ENCODE measurements around the gene ZRANB2.

ZRANB2 gene

GRCh38 chr1:71080739-71081696 lies at the start of gene ZRANB2:
TSS of gene ZRANB2 (minus strand) at chr1:71081035. CDS start at chr1:71080995, 40 bp downstream.
- DNase-seq = peak; percentile 89 to 91

GRCh38 chr1:71128060-71128459 lies 47.2 kb upstream of the ZRANB2 start:
- no peak for DNase-seq

GRCh38 chr1:71118086-71118485 lies 37.3 kb upstream of the ZRANB2 start:
- no peak for DNase-seq

DNA sequence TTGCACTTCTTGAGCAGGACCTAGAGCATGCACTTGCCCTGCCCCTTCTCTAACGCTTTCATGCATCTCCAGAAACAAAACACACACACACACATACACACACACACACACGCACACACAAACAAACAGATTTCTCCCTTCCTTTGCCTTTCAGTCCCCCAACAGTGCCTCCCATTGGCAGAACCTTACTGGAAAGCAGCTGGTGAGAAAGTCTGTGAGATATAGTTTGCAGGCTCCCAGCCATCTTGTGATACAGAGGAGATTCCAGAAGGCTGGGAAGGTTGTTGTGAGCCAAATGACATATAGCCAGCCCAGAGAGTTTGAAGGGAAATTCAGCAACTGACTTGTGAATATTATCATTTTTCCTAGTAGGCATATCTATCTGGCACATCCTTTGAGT lies 35.9 kb upstream of the ZRANB2 start:
- no peak for DNase-seq

DNA sequence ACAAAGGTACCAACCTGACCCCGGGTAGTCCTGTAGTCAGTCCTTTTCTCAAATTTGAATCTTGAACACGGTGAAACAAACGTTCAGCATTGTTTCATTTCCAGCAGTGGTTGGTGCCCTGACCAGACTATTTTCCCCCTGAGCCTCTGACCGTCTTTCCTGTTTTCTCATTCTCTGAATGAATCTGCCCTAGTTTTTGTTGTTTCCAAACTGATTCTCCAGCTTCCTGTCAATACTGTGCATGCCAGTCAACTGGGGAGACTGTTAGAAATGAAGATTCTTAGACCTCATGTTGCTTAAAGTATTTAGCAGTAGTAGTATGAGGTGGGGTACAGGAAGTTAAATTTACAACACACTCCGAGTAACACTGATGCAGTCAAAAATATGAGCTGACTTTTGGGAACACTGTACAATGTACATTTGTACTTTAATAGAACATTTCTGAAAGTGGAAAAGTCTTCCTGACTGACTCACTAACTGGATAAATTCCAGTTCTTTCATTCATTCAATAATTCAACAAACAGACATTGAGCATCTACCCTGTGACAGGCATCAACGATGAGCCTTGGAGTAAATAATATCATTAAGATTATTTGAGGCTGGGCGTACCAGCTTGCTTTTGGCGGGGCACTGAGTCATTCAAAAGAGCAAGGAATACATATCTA lies 26.0 kb upstream of the ZRANB2 start:
- DNase-seq = no peak

- no peak for DNase-seq
Measured at GRCh38 chr1:71104417-71104816, 23.6 kb upstream of the ZRANB2 start.

DNA sequence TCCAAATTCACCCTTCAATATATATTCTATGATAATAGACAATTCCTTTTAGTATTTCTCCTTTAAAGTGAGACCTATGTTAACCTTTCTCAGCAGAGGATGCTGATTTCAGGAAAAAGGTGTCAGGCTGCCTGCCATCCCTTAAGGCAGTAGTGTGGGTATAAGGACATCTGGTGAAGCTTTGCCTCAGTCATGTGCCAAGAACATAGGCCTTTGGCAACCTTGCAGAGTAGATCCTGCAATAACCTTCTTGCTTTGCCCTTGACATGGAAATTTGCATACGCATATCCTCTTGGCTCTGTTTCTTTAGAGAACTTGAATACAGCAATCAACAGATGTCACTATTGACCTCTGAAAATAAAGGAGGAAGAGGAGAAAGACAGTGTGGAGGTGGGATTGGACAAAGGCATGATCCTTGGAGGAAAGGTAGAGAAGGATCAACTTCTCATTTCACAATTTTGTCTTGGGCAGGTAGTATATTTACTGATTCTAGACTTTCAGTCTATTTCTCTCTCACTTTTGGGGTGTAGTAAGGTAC lies 21.1 kb upstream of the ZRANB2 start:
- no peak for DNase-seq

- no peak for DNase-seq
Measured at GRCh38 chr1:71097428-71097827, 16.6 kb upstream of the ZRANB2 start.

DNA sequence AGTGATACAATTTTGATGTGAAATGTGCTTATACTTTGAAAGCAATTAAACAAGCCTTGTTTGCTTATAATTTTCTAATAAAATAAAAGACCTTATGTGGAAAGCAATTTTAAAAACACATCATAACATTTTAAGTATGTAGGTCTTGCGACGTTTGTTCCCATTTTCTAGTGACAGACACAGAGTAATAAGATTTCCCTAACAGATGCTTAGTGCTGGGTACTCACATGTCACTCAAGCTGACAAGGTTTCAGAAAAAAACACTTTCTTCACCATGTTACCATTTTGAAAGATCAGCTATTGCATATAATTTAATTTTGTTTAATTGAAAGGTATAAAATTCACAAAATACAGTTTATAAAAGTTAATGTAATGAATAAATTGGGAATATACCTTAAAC lies 14.1 kb upstream of the ZRANB2 start:
- DNase-seq = no peak

DNA sequence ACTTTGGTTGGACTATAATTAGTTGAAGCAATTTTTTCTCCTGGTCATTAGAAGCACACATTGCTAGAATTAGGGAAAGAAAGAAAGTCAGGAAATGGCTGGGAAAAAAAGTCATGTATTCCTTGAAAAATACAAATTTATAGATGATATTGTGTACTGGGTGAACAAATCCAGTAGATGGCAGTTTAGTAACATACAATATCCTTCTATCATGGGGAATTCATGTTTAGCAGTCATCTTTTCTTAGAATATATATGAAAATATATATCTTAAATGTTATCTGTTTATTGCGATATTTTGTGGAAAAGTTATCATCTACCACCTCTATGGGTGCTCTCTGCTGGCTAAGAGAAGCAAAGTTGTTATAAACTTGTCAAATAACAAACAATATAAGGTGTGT lies 13.1 kb upstream of the ZRANB2 start:
- no peak for DNase-seq

GRCh38 chr1:71089536-71090270 lies 8.9 kb upstream of the ZRANB2 start:
- DNase-seq = no peak

- DNase-seq = no peak
Measured at GRCh38 chr1:71088645-71089287, 7.9 kb upstream of the ZRANB2 start.

DNA sequence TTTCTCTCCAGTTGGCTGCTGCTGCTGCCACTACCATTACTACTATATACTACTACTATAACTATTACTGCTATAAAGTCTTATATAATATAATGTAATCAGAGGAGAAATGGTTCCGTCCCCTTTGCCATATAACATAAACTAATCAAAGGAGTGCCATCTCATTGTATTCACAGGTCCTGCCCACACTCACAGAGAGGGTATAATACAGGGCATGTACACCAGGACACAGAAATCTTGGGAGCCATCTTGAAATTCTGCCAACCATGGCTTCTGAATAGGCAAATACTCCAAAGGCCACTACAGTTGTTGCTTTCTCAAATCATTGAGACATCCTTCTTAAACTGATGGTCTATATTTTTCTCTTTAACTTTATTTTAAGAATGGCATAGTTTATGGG lies 6.9 kb upstream of the ZRANB2 start:
- DNase-seq = no peak

GRCh38 chr1:71087060-71087459 lies 6.2 kb upstream of the ZRANB2 start:
- no peak for DNase-seq

- no peak for DNase-seq
Measured at GRCh38 chr1:71086331-71086730, 5.5 kb upstream of the ZRANB2 start.

DNA sequence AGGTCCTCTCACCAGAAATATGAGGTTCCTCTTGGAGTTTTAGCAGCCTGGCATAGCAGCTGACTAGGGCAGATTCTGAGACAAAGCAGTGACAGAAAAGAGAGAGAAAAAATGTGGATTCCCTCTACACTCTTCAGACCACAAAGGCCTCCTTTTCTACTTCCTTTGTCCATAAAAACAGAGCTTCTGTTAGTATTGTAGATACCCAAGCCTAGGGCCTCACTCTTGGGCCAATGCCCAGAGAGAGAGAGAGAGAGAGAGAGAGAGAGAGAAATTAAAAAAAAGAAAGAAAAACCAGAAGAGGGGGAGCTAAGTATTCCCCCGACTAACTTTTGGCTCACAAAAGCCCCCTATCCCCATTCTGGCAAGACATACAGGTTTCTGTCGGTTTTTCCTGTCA lies 2.4 kb upstream of the ZRANB2 start:
- DNase-seq = no peak

DNA sequence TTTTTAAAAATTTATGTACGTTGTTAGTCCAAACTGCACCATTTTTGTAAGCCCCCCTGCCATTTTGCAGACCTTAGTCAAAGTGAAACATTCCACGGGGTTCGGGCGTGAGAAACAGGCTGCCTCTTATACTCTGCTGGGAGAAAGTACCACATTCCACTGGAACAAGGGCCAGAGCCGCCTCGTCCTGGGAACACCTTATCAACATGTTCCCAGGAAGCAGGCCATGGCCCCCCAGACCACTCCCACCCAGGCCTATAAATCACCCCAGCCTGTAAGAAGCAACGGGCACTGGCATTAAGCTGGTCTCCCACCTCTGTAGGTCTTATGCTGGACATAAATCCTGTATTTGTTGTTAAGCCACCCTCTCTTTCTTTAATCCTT lies 854 bp upstream of the ZRANB2 start:
- peak in 1 of 2 experiments; percentile 23 for DNase-seq

- DNase-seq = no peak
Measured at GRCh38 chr1:71080230-71080738, 551 bp downstream of the ZRANB2 start.

DNA sequence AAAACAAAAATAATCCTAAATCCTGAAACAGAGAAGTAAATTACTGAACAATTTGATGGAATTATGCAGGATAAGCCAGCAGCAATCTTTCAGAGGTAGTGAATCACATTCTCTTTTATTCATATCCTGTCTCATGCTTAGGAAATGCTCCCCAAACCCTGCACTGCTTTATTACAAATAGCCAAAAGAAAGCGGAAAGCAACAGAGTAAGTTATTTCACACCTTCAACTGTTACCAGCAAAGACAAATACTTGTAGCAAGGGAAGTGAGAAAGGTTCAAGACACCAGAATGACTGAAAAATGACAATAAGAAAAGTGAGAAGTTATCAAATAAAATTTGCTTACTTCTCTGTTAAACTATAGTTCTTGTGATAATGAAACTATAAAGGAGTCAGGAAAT lies 6.2 kb downstream of the ZRANB2 start:
- DNase-seq = no peak

DNA sequence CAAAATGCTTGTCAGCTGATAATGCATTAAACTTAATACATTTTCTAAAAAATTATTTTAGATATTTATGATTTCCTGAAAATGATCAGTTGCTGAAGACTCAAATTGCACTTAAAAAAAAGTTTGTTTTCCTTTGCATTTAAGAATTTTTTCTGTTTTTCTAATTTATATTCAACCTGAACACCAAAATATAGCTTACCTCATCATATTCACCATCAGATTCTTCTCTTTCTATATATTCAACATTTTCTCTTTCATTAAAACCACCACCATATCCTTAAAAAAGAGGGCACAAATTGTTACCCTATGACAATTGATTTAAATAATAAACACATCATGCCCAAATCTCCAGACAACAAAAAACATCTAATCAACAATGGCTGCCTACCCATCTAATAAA lies 8.6 kb downstream of the ZRANB2 start:
- DNase-seq = no peak

DNA sequence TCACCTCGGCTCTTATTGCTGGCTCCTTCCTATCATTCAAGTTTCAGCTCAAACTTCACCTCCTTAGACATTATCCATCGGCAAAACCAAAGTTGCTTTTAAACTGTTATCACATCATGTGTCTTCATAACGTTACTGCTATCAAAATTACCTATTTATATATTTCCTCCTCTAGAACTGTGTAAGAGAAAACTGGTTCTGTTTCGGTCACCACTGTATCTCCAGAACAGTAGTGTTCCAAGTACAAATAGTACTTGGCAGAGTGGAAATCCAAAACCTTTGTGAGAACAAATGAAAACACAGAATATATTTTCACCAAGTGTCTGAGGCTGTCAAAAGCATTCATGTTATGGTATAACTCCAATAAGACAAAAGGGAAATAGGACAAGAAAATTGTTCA lies 9.1 kb downstream of the ZRANB2 start:
- DNase-seq = no peak

Measured in activated T-cell treated with anti-CD3 and anti-CD28 coated beads, Interleukin-2, amount 50 U/mL, for 48 hours (primary cell).